Keratinocyte (primary cell): Measurements from ENCODE around the gene OR9G4.

Experiments
- CTCF ChIP-seq, 3 experiments: IDR thresholded peaks in 1 of 3; conservative IDR thresholded peaks in 1 of 3; optimal IDR thresholded peaks in 1 of 3; 2 replicates in 2 of 3; 3 replicates in 1 of 3; pipeline versions ENCODE3 to v1.5.1; 2011; ENCODE audit warnings: low read length in 3 of 3, mild to moderate bottlenecking in 3 of 3, moderate library complexity in 2 of 3, control low read depth in 1 of 3, inconsistent platforms in 1 of 3; ENCODE audit not compliant: insufficient read depth in 2 of 3; ENCODE audit errors: extremely low read depth in 1 of 3
- EZH2 ChIP-seq: IDR thresholded peaks from one replicate; pipeline ENCODE4 v1.6.1; 2012; ENCODE audit warnings: inconsistent platforms, mild to moderate bottlenecking, low read length, moderate library complexity

- TF ChIP-seq EZH2 (no peak), CTCF (optimal IDR thresholded peaks at IDR 0.05 in 1 of 3, IDR thresholded peaks at IDR 0.05 in 1 of 3, conservative IDR thresholded peaks at IDR 0.05 in 1 of 3; ENCODE audit: extremely low read depth in 1 of 3, insufficient read depth in 2 of 3, low read length in 3 of 3) (no peak)
Measured at GRCh38 chr11:56740107-56740506, 8.4 kb downstream of the OR9G4 start.
